Osteoblast (primary cell): ENCODE measurements around the gene SRCAP. TPM values are rescaled to one million over a fixed set of nuclear protein-coding genes. Genes with fewer than 3 reads are reported as not detected.

Source experiments
- DNase-seq: peaks from one replicate; pipeline ENCODE4 v3.0.0; 2011; ENCODE audit warnings: low spot score, mixed read lengths; ENCODE audit not compliant: insufficient read length; ENCODE audit errors: missing footprints
- H2AFZ ChIP-seq: 2 replicates; pipeline ENCODE4 v1.6.0; 2011; ENCODE audit warnings: mild to moderate bottlenecking, low read length
- H3K27ac ChIP-seq: 2 replicates; pipeline ENCODE4 v1.5.1; 2011; ENCODE audit warnings: mild to moderate bottlenecking, low read depth, low read length, moderate library complexity
- H3K27me3 ChIP-seq: 2 replicates; pipeline ENCODE4 v1.6.0; 2012; ENCODE audit warnings: mild to moderate bottlenecking, control low read depth, inconsistent platforms, low read length, moderate library complexity; ENCODE audit not compliant: insufficient read depth
- H3K36me3 ChIP-seq: 2 replicates; pipeline ENCODE4 v1.5.1; 2011; ENCODE audit warnings: mild to moderate bottlenecking, low read length, control low read depth, moderate library complexity; ENCODE audit not compliant: insufficient read depth
- H3K4me1 ChIP-seq: 2 replicates; pipeline ENCODE4 v1.5.1; 2011; ENCODE audit warnings: mild to moderate bottlenecking, low read length, control low read depth, moderate library complexity; ENCODE audit not compliant: insufficient read depth
- H3K4me2 ChIP-seq: 2 replicates; pipeline ENCODE4 v1.6.0; 2011; ENCODE audit warnings: mild to moderate bottlenecking, low read length; ENCODE audit not compliant: insufficient read depth
- H3K4me3 ChIP-seq: fragments of 200-600 bp; sonication (generic); 3 replicates; pipeline ENCODE4 v1.5.1; 2012; ENCODE audit warnings: mild to moderate bottlenecking, low read length, inconsistent platforms; ENCODE audit not compliant: insufficient read depth
- H3K79me2 ChIP-seq: 2 replicates; pipeline ENCODE4 v1.6.0; 2012; ENCODE audit warnings: mild to moderate bottlenecking, low read length, control low read depth, inconsistent platforms; ENCODE audit not compliant: insufficient read depth
- H3K9me3 ChIP-seq: 2 replicates; pipeline ENCODE4 v1.5.1; 2011; ENCODE audit warnings: low read depth, low read length, control low read depth
- H4K20me1 ChIP-seq: 2 replicates; pipeline ENCODE4 v1.6.0; 2012; ENCODE audit warnings: mild to moderate bottlenecking, low read length, control low read depth; ENCODE audit not compliant: insufficient read depth
- CTCF ChIP-seq: IDR thresholded peaks from 2 replicates; pipeline ENCODE4 v1.5.1; 2011; ENCODE audit warnings: mild to moderate bottlenecking, low read depth, low read length, moderate library complexity; ENCODE audit errors: extremely low read depth
- total RNA-seq: library from RNA; depleted of rRNA; stranded (reverse); fragments of >200 nt; gene quantifications from 2 replicates; pipeline ENCODE4 v1.2.3, GENCODE V29; 2012

Gene SRCAP
- total RNA-seq, 1 donor: 16.3 TPM

GRCh38 chr16:30721167-30721566, 22.2 kb downstream of the SRCAP start:
- peak; percentile 43 for DNase-seq
- Histone ChIP-seq H3K4me2 (no peak overlapping the region), H3K27ac (no peak overlapping the region), H4K20me1 (peaks cover 32% of the 10 kb centered on the region), H3K4me1 (no peaks in the 10 kb centered on the region), H3K9me3 (no peaks in the 10 kb centered on the region), H2AFZ (no peak overlapping the region), H3K4me3 (no peak overlapping the region), H3K79me2 (peaks cover 51% of the 10 kb centered on the region), H3K36me3 (peaks cover 87% of the 10 kb centered on the region), H3K27me3 (no peaks in the 10 kb centered on the region)
- no peak for TF ChIP-seq CTCF

DNA sequence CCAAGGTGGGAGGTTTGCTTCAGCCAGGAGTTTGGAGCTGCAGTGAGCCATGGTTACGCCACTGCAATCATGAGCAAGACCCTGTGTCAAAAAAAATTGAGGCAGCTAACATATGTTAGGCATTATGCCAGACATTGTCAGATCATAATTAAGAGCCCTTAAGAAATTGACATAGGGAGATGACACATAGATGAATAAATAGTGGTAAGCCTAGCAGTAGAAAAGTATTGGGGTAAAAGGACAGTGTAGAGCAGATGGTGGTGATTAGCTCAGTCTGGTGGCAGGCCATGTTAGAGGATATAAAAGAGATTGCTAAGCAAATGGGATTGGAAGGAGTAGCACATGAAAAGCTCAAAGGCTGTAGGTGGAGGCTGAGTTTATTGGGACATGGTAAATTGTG, 22.6 kb downstream of the SRCAP start:
- no peak for TF ChIP-seq CTCF
- Histone ChIP-seq H3K27me3 (no peaks in the 10 kb centered on the region), H3K4me1 (no peaks in the 10 kb centered on the region), H4K20me1 (peaks cover 28% of the 10 kb centered on the region), H2AFZ (no peak overlapping the region), H3K4me2 (no peak overlapping the region), H3K36me3 (peaks cover 87% of the 10 kb centered on the region), H3K27ac (no peak overlapping the region), H3K79me2 (peaks cover 48% of the 10 kb centered on the region), H3K9me3 (no peaks in the 10 kb centered on the region), H3K4me3 (no peak overlapping the region)
- DNase-seq: peak; percentile 82

DNA sequence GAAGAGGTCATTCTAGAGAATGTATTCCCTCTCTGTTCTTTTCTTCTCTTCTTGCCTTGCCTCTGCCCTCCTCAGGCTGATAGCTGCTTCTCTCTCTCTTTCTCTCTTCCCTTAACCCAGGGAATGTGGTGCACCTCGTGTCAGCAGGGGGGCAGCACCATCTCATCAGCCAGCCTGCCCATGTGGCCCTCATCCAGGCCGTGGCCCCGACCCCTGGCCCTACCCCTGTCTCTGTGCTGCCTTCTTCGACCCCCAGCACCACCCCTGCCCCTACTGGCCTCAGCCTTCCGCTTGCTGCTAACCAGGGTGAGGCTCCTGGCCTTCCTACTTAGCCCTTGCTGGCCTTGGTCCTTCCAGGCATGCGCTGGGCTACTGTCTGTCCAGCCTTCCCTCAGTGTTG, 23.5 kb downstream of the SRCAP start:
- peaks cover 83% of the 10 kb centered on the region for H3K36me3 ChIP-seq
- H3K9me3 ChIP-seq: no peaks in the 10 kb centered on the region
- no peaks in the 10 kb centered on the region for H3K4me1 ChIP-seq
- TF ChIP-seq CTCF: no peak
- H2AFZ ChIP-seq: no peak overlapping the region
- H3K79me2 ChIP-seq: peaks cover 42% of the 10 kb centered on the region
- no peak overlapping the region for H3K4me3 ChIP-seq
- H3K27ac ChIP-seq: no peak overlapping the region
- H4K20me1 ChIP-seq: peaks cover 22% of the 10 kb centered on the region
- no peaks in the 10 kb centered on the region for H3K27me3 ChIP-seq
- DNase-seq: peak; percentile 71
- H3K4me2 ChIP-seq: no peak overlapping the region

DNA sequence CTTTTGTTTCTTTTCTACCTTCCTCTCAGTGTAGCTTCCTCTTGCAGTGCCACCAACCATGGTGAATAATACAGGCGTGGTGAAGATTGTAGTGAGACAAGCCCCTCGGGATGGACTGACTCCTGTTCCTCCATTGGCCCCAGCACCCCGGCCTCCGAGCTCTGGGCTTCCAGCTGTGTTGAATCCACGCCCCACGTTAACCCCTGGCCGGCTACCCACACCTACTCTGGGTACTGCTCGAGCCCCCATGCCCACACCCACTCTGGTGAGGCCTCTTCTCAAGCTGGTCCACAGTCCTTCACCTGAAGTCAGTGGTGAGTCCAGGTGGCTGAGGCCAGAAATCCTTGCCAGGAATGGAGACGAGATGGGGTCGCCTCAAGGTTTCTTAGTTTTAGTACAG, 23.9 kb downstream of the SRCAP start:
- H3K79me2 ChIP-seq: peaks cover 41% of the 10 kb centered on the region
- H3K27me3 ChIP-seq: no peaks in the 10 kb centered on the region
- peak; percentile 75 for DNase-seq
- peaks cover 22% of the 10 kb centered on the region for H4K20me1 ChIP-seq
- no peak overlapping the region for H2AFZ ChIP-seq
- no peaks in the 10 kb centered on the region for H3K9me3 ChIP-seq
- TF ChIP-seq CTCF: no peak
- no peak overlapping the region for H3K4me2 ChIP-seq
- peaks cover 82% of the 10 kb centered on the region for H3K36me3 ChIP-seq
- H3K4me3 ChIP-seq: no peak overlapping the region
- H3K27ac ChIP-seq: no peak overlapping the region
- no peaks in the 10 kb centered on the region for H3K4me1 ChIP-seq
